Measurements from ENCODE around the gene KIAA1671. TPM values are rescaled to one million over a fixed set of nuclear protein-coding genes. Genes with fewer than 3 reads are reported as not detected.
A peak's percentile ranks its signal among the peaks of the same experiment; 100 is the strongest.

The KIAA1671 gene
- total RNA-seq, 4 donors from 2014 or later, result 83.1 to 162 (median 105) TPM

- in situ Hi-C loops (cut with MboI; ENCODE audit: low pct_ligation_motif_present in 1 of 4, low pct_unique_long_range_greater_than_20kb in 1 of 4, low sequenced_read_pairs in 3 of 4), result no loop called here
- WGBS, 2 donors (ENCODE audit: low coverage in 1 of 2), result 0% methylated on average over 5 to 33 of the region's 36 CpGs
Observed at GRCh38 chr22:25110846-25111578, 158.5 kb downstream of the KIAA1671 start.

GRCh38 chr22:25111579-25112517, 159.3 kb downstream of the KIAA1671 start:
- H3K4me3 ChIP-seq, result peak overlapping the region; percentile 42 to 66 (median 50)
- no peak for TF ChIP-seq CTCF (IDR thresholded peaks at IDR 0.05)
- TF ChIP-seq EP300 (IDR thresholded peaks at IDR 0.05; ENCODE audit: low read depth), result no peak
- peak; percentile 23 for TF ChIP-seq POLR2A (IDR thresholded peaks at IDR 0.05)
- TF ChIP-seq POLR2AphosphoS5 (IDR thresholded peaks at IDR 0.05), result peak in 1 of 3 donors; percentile 21

More at GRCh38 chr22:25110846-25111578, 158.5 kb downstream of the KIAA1671 start:
- Histone ChIP-seq H3K36me3 (no peaks in the 10 kb centered on the region), H3K4me3 (peak overlapping the region; percentile 42 to 66 (median 50)), H3K27me3 (no peaks in the 10 kb centered on the region), H3K4me1 (peaks cover 22 to 58% (median 48%) of the 10 kb centered on the region in 4 donors), H3K9me3 (no peaks in the 10 kb centered on the region), H3K27ac (peak overlapping the region; percentile 85 to 95 (median 86))
- intact Hi-C loops (cut with DNase I; ENCODE audit: low total_unique reads), result loop anchor here (5.0 kb wide), 1 partner anchor 41 kb away; no protein-coding TSS in a partner anchor
- peak; percentile 49 for TF ChIP-seq POLR2A (IDR thresholded peaks at IDR 0.05)
- TF ChIP-seq EP300 (IDR thresholded peaks at IDR 0.05; ENCODE audit: low read depth), result no peak
- peak; percentile 27 to 68 (median 36) for TF ChIP-seq CTCF (IDR thresholded peaks at IDR 0.05)
- TF ChIP-seq POLR2AphosphoS5 (IDR thresholded peaks at IDR 0.05), result peak in 2 of 3 donors; percentile 37 to 57
- DNase-seq, result peak; percentile 68

GRCh38 chr22:25112538-25113253, 160.2 kb downstream of the KIAA1671 start:
- Histone ChIP-seq H3K4me3 (peak overlapping the region in 2 of 4 donors; percentile 52 to 66), H3K9me3 (no peaks in the 10 kb centered on the region), H3K4me1 (peaks cover 22 to 58% (median 48%) of the 10 kb centered on the region in 4 donors), H3K27ac (peak overlapping the region; percentile 85 to 95 (median 86)), H3K36me3 (no peaks in the 10 kb centered on the region), H3K27me3 (no peaks in the 10 kb centered on the region)
- DNase-seq, result no peak
- intact Hi-C loops (cut with DNase I; ENCODE audit: low total_unique reads), result loop anchor here (5.0 kb wide), 1 partner anchor 40 kb away; no protein-coding TSS in a partner anchor
- 46 to 49% methylated on average over 9 to 20 of the region's 20 CpGs for WGBS, 2 donors (ENCODE audit: low coverage in 1 of 2)
- TF ChIP-seq EP300 (IDR thresholded peaks at IDR 0.05; ENCODE audit: low read depth) (no peak), POLR2AphosphoS5 (IDR thresholded peaks at IDR 0.05) (no peak), POLR2A (IDR thresholded peaks at IDR 0.05) (no peak), CTCF (IDR thresholded peaks at IDR 0.05) (no peak)
- in situ Hi-C loops (cut with MboI; ENCODE audit: low pct_ligation_motif_present in 1 of 4, low pct_unique_long_range_greater_than_20kb in 1 of 4, low sequenced_read_pairs in 3 of 4), result no loop called here

More at GRCh38 chr22:25111579-25112517, 159.3 kb downstream of the KIAA1671 start:
- peak; percentile 71 for DNase-seq
- H3K9me3 ChIP-seq, result no peaks in the 10 kb centered on the region
- H3K36me3 ChIP-seq, result no peaks in the 10 kb centered on the region
- in situ Hi-C loops (cut with MboI; ENCODE audit: low pct_ligation_motif_present in 1 of 4, low pct_unique_long_range_greater_than_20kb in 1 of 4, low sequenced_read_pairs in 3 of 4) (no loop called here), intact Hi-C loops (cut with DNase I; ENCODE audit: low total_unique reads) (loop anchor here (5.0 kb wide), 1 partner anchor 40 kb away; no protein-coding TSS in a partner anchor)
- WGBS, 2 donors (ENCODE audit: low coverage in 1 of 2), result 0 to 22% methylated on average over 1 to 31 of the region's 35 CpGs
- no peaks in the 10 kb centered on the region for H3K27me3 ChIP-seq
- peak overlapping the region; percentile 85 to 95 (median 86) for H3K27ac ChIP-seq
- peaks cover 22 to 58% (median 48%) of the 10 kb centered on the region in 4 donors for H3K4me1 ChIP-seq

All from transverse colon (tissue), 4 donors.